SU-DHL-6 (cell line): ENCODE measurements around the gene LATS2.

Source experiments
- H2AFZ ChIP-seq: fragments of 200-600 bp; sonication (generic); 2 replicates; pipeline ENCODE4 v1.6.1; 2014; ENCODE audit warnings: low read depth, mild to moderate bottlenecking, moderate library complexity, mixed read lengths, antibody characterized with exemption, low read length; ENCODE audit not compliant: severe bottlenecking
- H3F3A ChIP-seq: fragments of 200-600 bp; shearing (Covaris generic); 2 replicates; pipeline ENCODE4 v1.6.0; 2016; ENCODE audit warnings: antibody characterized with exemption, mild to moderate bottlenecking; ENCODE audit not compliant: insufficient read depth
- H3K27ac ChIP-seq: fragments of 200-600 bp; sonication (generic); 2 replicates; pipeline ENCODE4 v1.5.1; 2016; ENCODE audit warnings: low read depth, mild to moderate bottlenecking, low read length, moderate library complexity, mixed read lengths
- H3K27me3 ChIP-seq: fragments of 200-600 bp; sonication (generic), shearing (Covaris generic); 2 replicates; pipeline ENCODE4 v1.6.0; 2014; ENCODE audit warnings: mild to moderate bottlenecking, low read length
- H3K36me3 ChIP-seq: fragments of 200-600 bp; sonication (generic); 2 replicates; pipeline ENCODE4 v1.6.1; 2014; ENCODE audit warnings: mild to moderate bottlenecking, low read length, mixed read lengths
- H3K4me2 ChIP-seq: fragments of 300-600, 200-600 bp; shearing (Covaris generic), sonication (generic); 2 replicates; pipeline ENCODE4 v1.6.0; 2014; ENCODE audit warnings: low read length, low read depth, mild to moderate bottlenecking; ENCODE audit not compliant: poor library complexity, severe bottlenecking
- H3K4me3 ChIP-seq: fragments of 200-600 bp; sonication (generic); 2 replicates; pipeline ENCODE4 v1.5.1; 2014; ENCODE audit warnings: antibody characterized with exemption, low read length, mild to moderate bottlenecking, mixed read lengths; ENCODE audit not compliant: insufficient read depth, poor library complexity, severe bottlenecking
- H3K79me2 ChIP-seq: fragments of 200-600 bp; sonication (generic); 2 replicates; pipeline ENCODE4 v1.6.1; 2014; ENCODE audit warnings: mild to moderate bottlenecking, low read length, moderate library complexity; ENCODE audit not compliant: insufficient read depth
- H3K9ac ChIP-seq: fragments of 200-600 bp; sonication (generic); 2 replicates; pipeline ENCODE4 v1.7.0; 2014; ENCODE audit warnings: mild to moderate bottlenecking, low read length
- H3K9me2 ChIP-seq: fragments of 200-600 bp; sonication (generic); replicated peaks from 2 replicates; pipeline ENCODE4 v1.6.1; 2014; ENCODE audit warnings: low read length; ENCODE audit not compliant: insufficient read depth
- H3K9me3 ChIP-seq: fragments of 200-600 bp; sonication (generic); 2 replicates; pipeline ENCODE4 v1.6.1; 2014; ENCODE audit warnings: low read length, mixed read lengths; ENCODE audit not compliant: insufficient read depth
- H4K20me1 ChIP-seq: fragments of 200-600 bp; sonication (generic); 2 replicates; pipeline ENCODE4 v1.6.1; 2014; ENCODE audit warnings: low read depth, mild to moderate bottlenecking, antibody characterized with exemption, low read length, moderate library complexity, mixed read lengths
- EZH2phosphoT487 ChIP-seq: fragments of 200-600 bp; sonication (generic), shearing (Covaris generic); conservative IDR thresholded peaks from 2 replicates; pipeline ENCODE4 v1.6.1; 2018; ENCODE audit warnings: mild to moderate bottlenecking, antibody characterized with exemption, low read length, moderate library complexity, mixed read lengths
- TF ChIP-seq, protein P1 (sequence below): fragments of 200-600 bp; sonication (generic); IDR thresholded peaks from one replicate; pipeline ENCODE4 v1.5.1; 2017; ENCODE audit warnings: antibody characterized with exemption, mild to moderate bottlenecking, low read length, moderate library complexity; ENCODE audit not compliant: insufficient read depth, poor library complexity, severe bottlenecking

Gene LATS2

GRCh38 chr13:21040120-21040826 is 21.1 kb downstream of the LATS2 start:
- Histone ChIP-seq H3K4me2 (no peak overlapping the region), H3K9ac (no peak overlapping the region), H3K79me2 (no peaks in the 10 kb centered on the region), H3K27ac (no peak overlapping the region), H3K9me3 (no peaks in the 10 kb centered on the region), H3K36me3 (no peaks in the 10 kb centered on the region), H3K27me3 (no peaks in the 10 kb centered on the region), H2AFZ (no peak overlapping the region), H3F3A (no peaks in the 10 kb centered on the region), H3K9me2 (no peaks in the 10 kb centered on the region), H3K4me3 (no peak overlapping the region), H4K20me1 (no peaks in the 10 kb centered on the region)
- TF ChIP-seq, protein P1, sequence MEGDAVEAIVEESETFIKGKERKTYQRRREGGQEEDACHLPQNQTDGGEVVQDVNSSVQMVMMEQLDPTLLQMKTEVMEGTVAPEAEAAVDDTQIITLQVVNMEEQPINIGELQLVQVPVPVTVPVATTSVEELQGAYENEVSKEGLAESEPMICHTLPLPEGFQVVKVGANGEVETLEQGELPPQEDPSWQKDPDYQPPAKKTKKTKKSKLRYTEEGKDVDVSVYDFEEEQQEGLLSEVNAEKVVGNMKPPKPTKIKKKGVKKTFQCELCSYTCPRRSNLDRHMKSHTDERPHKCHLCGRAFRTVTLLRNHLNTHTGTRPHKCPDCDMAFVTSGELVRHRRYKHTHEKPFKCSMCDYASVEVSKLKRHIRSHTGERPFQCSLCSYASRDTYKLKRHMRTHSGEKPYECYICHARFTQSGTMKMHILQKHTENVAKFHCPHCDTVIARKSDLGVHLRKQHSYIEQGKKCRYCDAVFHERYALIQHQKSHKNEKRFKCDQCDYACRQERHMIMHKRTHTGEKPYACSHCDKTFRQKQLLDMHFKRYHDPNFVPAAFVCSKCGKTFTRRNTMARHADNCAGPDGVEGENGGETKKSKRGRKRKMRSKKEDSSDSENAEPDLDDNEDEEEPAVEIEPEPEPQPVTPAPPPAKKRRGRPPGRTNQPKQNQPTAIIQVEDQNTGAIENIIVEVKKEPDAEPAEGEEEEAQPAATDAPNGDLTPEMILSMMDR: no peak
- TF ChIP-seq EZH2phosphoT487: no peak

DNA sequence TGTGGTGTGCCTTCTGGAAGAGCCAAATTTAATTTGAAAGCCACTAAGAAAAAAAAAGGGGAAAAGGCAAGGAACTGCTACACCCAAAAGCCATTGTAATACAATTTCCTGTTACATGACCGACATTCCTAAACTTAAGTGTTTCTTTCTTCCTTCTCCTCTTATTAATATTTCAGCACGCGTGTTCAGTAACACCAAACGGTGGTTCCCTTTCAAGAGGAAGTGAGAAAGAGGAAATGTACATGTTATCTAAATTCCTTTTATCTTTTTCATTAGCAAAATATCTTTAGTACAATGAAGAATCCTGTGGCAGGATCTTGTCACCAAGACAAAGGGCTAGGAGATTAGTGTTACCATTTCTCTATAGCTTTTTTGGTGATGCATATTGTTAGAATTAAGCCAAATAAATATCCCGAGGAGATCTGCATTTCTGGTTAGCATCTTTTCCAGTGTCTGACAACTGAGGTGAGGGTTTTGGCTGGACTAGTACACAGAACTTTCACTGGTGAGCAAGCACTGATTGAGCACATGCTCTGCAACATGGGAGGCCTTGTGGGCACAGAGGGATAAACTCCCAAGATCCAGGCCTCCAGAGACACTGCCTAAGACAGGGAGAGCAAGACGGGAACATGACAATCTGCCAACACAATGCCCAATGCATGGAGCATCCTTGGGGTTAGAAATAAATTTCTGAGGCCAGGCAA is 22.1 kb downstream of the LATS2 start:
- no peaks in the 10 kb centered on the region for H3K9me2 ChIP-seq
- peak overlapping the region; percentile 54 for H2AFZ ChIP-seq
- H3K4me3 ChIP-seq: no peak overlapping the region
- H4K20me1 ChIP-seq: no peaks in the 10 kb centered on the region
- H3K27ac ChIP-seq: no peak overlapping the region
- H3K4me2 ChIP-seq: no peak overlapping the region
- no peaks in the 10 kb centered on the region for H3K79me2 ChIP-seq
- no peaks in the 10 kb centered on the region for H3K27me3 ChIP-seq
- H3F3A ChIP-seq: no peaks in the 10 kb centered on the region
- no peaks in the 10 kb centered on the region for H3K9me3 ChIP-seq
- H3K36me3 ChIP-seq: no peaks in the 10 kb centered on the region
- no peak for TF ChIP-seq EZH2phosphoT487
- TF ChIP-seq, protein P1: no peak
- H3K9ac ChIP-seq: no peak overlapping the region

DNA sequence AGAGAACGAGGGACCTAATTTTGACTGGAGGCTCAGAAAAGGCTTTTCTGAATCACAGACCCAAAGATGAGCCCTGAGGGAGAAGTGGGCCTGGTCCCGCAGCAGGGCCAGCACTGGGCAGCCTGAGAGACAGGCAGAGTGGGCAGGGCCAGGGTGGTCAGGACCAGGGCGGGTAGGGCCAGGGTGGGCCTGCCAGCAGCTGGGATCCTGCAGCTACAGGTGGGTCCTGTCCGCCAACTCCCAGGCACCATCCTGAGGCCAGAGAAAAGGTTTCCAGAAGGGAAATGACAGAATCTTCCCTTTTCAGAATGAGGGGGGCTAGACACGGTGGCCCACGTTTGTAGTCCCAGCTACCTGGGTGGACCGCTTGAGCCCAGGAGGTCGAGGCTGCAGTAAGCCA is 23.7 kb downstream of the LATS2 start:
- no peaks in the 10 kb centered on the region for H3K9me3 ChIP-seq
- H3K27me3 ChIP-seq: no peaks in the 10 kb centered on the region
- H3F3A ChIP-seq: no peaks in the 10 kb centered on the region
- H3K9ac ChIP-seq: no peak overlapping the region
- no peaks in the 10 kb centered on the region for H3K79me2 ChIP-seq
- H3K9me2 ChIP-seq: no peaks in the 10 kb centered on the region
- H3K4me3 ChIP-seq: no peak overlapping the region
- H3K27ac ChIP-seq: no peak overlapping the region
- H4K20me1 ChIP-seq: no peaks in the 10 kb centered on the region
- no peaks in the 10 kb centered on the region for H3K36me3 ChIP-seq
- no peak overlapping the region for H2AFZ ChIP-seq
- H3K4me2 ChIP-seq: no peak overlapping the region
- no peak for TF ChIP-seq EZH2phosphoT487
- TF ChIP-seq, protein P1: no peak
